Hindlimb muscle (tissue), 1 donor: ENCODE data around the gene UNC5B. TPM values are rescaled to one million over a fixed set of nuclear protein-coding genes. Genes with fewer than 3 reads are reported as not detected.
"Not testable (repeated sequence)": the region's sequence is repeated elsewhere in the genome, so short reads cannot be mapped to it uniquely, and the experiment has no call there.

Source experiments
- DNase-seq: peaks from one replicate; pipeline ENCODE4 v3.0.0-alpha.2; 2013
- polyA plus RNA-seq: library from polyadenylated mRNA; unstranded; fragments of 120-200 nt; gene quantifications from one replicate; pipeline ENCODE4 v1.2.1, GENCODE V29; 2013; ENCODE audit not compliant: insufficient read length

The UNC5B gene
- polyA plus RNA-seq, 1 donor, result 11.6 TPM

- no peak for DNase-seq
Observed at GRCh38 chr10:71209731-71210541, 2.4 kb upstream of the UNC5B start.

- no peak for DNase-seq
Observed at GRCh38 chr10:71210542-71210871, 1.9 kb upstream of the UNC5B start.

GRCh38 chr10:71211053-71211452 is 1.3 kb upstream of the UNC5B start:
- DNase-seq, result no peak

GRCh38 chr10:71211775-71212317 is 524 bp upstream of the UNC5B start:
- DNase-seq, result no peak

DNA sequence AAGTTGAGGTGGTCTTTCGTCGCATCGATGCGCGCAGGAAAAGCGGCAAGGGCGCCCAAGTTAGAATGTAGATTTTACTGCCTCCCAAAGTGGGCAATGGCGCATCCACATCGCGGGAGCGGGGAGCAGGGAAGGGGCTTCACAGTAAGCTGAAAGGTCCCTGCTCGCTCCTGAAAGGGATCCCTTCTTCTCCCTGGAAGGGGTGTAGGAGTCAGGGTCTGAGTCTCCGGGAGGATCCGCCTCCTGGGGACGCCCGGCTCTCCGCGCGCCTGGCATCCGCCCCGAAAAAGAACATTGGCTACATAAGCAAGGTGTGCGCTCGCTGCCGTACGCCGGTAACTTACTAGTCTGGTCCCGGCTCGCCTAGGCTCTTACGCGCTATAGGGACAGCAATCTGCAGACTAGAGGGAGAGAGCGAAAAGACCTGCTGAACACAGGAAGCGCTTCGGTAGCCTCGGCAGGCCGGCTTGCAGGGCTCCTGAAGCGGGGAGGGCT is 804 bp downstream of the UNC5B start:
- DNase-seq, result peak; percentile 64

GRCh38 chr10:71213761-71214440 is 1.5 kb downstream of the UNC5B start:
- no peak for DNase-seq

DNA sequence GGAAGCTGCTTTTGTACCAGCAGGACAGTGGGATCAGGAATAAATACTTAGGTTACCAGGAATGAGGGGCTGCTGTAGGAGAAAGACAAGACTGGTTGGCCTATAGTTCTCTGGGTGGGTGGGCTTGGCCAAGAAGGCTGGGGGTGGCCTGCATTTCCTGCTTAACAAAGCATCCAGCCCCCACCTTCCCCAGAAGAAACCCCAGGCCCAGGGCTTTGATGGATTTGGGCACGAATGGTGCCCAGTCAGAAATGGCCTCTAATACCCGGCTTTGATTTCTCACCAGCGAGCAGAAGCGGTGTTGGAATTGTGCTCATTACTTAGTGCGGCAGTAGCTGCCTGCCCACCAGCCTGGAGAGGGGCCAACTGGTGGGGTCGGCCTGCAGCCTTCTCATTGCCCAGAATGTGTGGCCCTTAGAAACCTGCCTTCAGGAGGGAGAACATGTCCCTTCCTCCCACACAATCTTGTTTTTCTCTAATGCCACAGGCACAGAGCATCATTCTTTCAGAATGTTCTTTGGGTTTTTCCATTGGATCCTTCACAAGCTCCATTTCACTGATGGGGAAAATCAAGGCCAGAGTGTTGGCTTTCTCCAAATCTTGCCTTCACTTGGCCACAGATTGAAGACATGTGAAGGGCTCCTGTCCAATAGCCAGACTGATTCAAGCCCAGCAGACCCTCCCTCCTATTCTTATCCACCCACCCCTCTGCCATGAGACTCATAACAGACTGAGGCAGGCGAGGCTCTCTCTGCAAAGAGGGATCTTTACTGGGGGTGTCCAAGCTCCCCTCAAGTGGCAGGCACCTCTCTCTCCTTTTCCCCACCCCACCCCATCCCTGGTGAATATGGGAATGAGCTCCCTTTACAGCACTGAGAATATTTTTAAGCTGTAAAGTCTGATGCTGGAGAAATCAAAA is 2.5 kb downstream of the UNC5B start:
- no peak for DNase-seq

- no peak for DNase-seq
Observed at GRCh38 chr10:71216363-71216695, 4.0 kb downstream of the UNC5B start.

GRCh38 chr10:71216751-71217265 is 4.4 kb downstream of the UNC5B start:
- no peak for DNase-seq

DNA sequence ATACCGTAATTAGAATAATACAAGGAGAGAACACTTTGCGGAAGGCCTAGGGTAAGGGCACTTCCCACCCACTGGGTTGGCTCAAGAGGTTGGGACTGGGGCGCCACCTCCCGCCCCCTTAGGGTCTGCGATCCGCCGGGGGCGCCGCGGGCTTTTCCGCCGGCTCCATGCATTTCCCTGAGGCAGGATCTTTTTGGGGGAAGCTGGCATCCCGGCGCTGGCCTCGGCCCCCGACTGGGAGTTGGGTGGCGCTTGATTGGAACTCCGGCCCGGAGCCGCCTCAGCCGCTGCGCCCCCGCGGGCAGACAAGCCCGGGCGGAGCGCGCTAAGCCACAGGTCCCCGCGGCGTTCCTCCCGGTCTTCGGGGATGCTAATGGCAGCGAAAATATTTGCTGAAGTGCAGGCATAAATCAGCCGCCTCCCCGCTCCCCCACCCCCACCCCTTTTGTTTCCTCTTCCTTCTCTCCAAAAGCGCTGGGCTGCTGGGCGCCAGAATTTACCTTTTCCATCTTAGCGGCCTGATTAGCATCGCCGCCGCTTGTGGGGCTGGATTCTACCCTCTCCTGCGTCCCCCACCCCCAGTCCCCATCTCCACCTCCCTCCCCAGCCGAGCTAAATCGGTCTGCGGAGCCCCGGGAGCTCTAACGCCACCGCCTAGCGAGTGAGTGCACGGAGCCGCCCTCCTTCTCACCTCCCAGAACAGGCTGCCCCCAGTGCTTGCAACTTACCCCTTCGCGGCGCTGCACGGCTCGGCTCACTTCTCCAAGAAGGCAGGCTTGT is 5.1 kb downstream of the UNC5B start:
- no peak for DNase-seq

DNA sequence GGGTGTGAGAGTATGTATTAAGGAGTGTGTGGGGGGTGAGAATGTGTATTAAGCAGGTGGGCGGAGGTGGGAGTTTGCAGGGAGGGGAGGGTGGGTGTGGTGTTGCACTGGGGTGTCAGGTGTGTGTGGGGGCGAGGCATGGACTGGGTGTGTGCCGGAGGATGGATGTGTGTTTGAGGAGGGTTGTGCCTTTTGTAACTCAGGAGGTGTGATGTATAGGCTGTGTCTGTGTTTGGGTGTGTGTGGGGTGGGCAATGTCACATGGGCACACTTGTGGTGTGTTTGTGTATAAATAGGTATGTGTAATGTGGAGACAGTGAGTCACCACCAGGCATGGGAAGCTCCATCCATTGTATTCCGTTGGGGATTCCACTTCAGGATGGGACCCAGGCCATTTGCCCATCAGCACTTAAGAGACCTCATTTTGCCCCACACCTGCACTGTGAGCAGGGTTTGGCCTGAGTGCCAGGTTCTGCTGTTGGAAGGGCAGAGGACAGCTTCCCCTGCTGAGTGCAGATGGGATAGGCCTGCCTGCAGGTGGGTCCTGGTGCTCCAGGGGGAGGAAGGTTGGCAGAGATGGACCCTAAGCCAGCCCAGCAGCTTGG is 5.8 kb downstream of the UNC5B start:
- no peak for DNase-seq

GRCh38 chr10:71218651-71219050 is 6.3 kb downstream of the UNC5B start:
- DNase-seq, result no peak

GRCh38 chr10:71219236-71219917 is 7.0 kb downstream of the UNC5B start:
- DNase-seq, result not testable (repeated sequence)

DNA sequence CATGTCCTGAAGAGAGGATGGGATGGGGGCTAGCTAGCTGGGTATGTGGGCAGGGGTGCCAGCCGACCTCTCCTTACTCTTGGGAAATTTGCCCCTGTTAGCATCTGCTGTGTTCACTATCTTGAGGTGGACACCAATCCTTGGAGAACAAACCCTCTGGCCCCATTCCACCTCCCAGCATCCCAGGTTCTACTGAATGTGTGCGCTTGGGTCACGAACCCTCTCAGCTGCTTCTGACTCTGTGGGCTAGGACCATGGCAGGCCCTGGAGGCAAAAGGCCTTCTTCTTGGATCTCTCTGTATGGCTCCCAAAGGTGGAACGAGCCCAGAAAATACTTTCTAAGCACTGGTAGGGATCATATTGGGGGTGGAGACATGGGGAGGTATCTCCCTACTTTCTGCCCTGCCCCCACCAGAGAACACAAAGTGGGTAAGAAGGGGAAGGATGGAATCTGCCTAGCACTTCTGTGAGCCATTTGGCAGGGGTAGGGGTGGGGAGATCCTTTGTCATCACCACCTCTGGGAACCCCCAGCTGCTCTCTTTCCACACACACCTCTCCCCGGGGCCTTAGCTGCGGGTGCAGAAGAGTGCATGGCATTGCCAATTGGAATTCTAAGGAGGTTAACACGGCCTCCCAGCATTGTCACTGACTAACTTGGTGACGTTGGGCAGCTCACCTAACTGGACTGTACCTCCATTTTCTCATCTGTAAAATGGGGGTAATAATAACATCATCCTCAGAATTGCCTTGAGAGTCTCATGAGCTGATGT is 7.7 kb downstream of the UNC5B start:
- DNase-seq, result no peak

GRCh38 chr10:71220689-71221540 is 8.5 kb downstream of the UNC5B start:
- no peak for DNase-seq

- DNase-seq, result no peak
Observed at GRCh38 chr10:71221586-71222202, 9.3 kb downstream of the UNC5B start.

GRCh38 chr10:71222601-71223346 is 10.4 kb downstream of the UNC5B start:
- DNase-seq, result no peak
